GM21447 (cell line): ENCODE measurements around the gene ZNF385D.

ENCODE experiments used
- ATAC-seq: cut with Tn5 transposase; IDR thresholded peaks from one replicate; pipeline ENCODE4 v1.9.1; 2021; ENCODE audit not compliant: unreplicated experiment

ZNF385D gene, protein sequence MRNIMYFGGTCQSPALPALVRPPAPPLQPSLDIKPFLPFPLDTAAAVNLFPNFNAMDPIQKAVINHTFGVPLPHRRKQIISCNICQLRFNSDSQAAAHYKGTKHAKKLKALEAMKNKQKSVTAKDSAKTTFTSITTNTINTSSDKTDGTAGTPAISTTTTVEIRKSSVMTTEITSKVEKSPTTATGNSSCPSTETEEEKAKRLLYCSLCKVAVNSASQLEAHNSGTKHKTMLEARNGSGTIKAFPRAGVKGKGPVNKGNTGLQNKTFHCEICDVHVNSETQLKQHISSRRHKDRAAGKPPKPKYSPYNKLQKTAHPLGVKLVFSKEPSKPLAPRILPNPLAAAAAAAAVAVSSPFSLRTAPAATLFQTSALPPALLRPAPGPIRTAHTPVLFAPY

DNA sequence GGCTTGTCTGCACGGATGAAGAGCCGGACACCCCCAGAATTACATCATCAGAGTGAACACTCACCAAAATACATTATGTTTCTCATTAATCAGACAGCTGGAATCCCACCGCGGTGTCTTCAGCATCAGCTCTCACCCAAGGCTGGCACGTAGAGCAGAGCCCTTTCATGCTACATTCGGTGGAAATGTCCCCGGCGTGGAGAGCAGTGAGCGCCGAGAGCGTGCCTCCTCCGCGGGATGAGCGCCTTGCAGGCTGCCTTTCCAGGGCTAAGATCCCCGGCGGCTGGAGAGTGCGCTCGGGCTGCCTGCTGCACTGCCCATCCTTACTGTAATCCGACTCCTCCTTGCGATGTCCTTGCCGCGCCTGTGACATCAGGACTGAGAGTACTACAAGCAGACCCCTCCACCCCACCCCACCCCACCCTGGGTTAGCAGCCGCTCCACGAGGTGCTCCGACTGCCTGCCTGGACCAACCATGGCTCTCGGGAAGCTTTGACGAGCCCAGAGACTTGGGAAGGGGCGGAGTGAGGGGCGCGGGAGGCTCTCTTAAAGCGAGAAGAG, at the start of gene ZNF385D:
Gene ZNF385D (minus strand): TSS at position 380 of the 561 bp plus-strand sequence. CDS start 294 bp downstream, at position 86.
- no peak for ATAC-seq

DNA sequence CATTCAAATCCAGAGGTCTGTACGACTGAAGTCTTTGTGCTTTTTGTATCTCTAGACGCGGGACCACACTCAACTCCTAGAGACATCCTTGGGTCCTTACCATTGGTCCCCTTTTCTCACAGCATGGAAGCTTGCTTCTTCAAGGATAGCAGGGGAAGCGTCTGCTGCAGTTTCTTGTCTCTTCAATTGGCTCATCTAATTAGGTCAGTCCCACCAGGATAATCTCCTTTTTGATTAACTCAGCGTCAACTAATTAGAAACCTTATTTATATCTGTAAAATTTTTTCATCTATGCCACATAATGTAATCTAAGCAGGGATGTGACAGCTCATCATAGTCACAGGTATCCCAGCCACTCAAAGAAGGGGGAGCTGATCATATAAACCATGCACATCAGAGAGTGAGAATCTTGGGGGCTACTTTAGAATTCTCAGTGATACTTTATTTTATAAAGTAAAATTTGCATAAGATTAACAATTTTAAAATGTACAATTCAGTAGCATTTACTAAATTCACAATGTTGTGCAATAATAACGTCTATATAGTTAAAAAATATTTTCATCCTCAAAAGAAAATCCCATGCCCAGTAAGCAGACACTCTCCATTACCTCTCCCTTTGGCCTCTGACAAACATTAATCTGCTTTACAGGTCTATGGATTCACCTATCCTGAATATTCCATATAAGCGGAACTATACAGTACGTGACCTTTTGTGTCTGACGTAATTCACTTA, 47.5 kb upstream of the ZNF385D start:
- no peak for ATAC-seq

DNA sequence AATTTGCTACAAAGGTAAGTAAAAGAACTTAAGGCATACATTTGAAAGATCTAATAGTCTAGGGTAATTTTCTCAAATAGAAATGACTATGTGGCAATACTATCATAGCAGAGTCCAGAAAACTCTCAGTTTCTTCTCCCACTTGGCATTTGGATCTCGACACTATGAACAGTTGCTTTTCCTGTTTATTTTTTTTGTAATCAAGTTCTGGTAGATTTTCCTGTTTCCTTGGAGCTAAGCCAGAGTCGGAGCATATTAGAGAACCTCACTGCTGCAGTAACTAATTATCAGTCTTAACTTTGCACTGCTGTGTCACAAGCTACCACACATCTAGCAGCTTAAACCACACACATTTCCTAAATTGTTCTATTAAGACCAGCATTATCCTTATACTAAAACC, 44.9 kb upstream of the ZNF385D start:
- no peak for ATAC-seq

DNA sequence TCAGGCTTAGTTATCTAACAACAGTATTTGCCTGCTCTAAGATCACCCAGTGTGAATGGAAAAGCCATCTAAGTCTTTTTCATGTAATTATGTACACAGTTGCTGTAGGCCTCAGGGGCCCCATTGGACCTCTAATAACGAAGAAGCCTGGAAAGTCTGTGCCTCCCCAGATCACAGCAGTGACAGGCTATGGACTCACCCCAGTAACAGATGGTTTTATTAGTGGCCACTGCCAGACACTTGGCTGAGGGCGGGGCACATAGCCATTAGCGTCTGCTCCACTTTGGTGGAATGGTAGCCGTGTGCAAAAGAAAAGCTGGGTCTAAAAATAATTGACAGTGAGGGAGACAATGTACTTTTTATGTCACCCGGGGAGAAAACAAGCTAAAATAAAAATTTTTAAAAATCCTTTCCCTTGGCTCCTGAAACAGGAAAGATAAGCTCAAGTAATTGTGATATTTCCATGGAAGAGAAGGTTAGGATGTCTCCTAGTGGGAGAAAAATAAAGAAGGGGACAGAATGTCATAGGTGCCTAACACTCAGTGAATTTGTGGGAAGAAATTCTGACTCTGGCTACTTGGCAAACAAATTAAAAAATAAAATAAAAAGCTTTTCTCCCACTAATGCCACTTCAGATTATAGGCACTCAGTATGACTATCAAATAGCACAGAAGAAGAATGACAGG, 44.3 kb upstream of the ZNF385D start:
- ATAC-seq: no peak

DNA sequence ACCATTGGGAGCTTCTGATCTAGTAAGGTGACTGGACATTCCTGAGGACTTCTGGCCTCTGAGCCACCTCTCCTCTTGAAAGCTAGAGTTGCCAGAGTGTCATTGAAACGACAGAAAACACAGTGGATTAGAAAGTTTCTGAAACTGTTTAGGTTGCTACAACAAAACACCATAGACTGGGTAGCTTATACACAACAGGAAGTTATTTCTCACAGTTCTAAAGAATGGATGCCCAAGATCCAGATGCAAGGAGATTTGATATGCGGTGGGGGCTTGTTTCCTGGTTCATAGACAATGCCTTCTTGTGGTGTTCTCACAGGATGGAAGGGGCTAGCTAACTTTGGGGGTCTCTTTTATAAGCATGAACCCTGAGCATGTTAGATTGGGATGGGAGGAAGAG, 43.3 kb upstream of the ZNF385D start:
- ATAC-seq: no peak

DNA sequence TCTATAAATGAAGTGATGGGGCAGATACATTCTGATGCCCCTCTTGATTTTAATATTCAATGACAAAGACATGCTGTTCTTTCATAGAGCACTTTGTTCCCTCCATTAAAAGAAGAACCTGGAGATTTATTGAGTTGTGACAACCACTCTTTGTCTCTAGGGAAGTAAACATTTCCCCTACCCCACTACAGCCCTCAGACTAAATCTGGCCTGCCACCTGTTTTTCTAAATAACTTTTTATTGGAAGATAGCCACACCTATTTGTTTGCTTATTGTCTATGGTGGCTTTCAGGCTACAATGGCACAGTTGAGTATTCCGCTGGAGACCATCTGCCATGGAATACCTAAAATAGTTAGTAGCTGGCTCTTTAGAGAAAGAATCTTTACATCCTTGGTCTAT, 41.2 kb upstream of the ZNF385D start:
- ATAC-seq: no peak

DNA sequence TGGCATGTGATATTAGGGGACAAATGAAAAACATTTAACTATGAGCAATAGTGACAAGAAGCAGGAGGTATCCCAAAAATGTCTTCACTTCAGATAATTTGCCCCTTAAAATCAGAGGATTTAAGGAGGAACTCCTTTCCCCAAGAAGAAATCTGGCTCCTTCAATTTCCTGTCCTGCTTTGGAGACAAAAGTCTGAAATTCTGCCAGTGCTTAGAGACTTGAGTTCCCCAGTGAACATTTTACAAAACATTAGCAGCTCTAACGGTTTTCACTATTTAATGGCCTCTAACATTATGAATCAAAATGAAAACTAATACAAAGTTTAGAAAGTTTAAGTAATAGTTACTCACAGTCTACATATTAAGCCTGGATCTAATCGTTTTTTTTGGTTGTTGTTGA, 40.3 kb upstream of the ZNF385D start:
- ATAC-seq: no peak

DNA sequence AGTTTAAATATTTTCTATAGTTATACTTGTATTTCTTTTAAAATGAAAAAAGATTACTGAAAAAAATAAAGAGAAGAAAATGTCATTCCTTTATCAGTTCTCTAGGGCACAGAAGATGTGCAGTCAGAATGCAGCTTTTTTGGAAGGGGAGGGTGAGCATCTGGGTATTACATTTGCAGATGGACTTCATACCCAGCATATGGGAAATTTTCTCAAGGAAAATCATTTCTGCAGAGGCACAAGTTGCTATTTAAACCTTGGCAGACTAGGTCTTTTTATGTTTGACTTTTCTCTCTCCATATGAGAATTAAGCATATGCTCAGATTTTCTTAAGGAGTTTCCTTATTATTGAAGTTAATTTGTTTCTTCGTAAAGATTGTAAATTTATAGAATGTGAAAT, 39.5 kb upstream of the ZNF385D start:
- no peak for ATAC-seq

DNA sequence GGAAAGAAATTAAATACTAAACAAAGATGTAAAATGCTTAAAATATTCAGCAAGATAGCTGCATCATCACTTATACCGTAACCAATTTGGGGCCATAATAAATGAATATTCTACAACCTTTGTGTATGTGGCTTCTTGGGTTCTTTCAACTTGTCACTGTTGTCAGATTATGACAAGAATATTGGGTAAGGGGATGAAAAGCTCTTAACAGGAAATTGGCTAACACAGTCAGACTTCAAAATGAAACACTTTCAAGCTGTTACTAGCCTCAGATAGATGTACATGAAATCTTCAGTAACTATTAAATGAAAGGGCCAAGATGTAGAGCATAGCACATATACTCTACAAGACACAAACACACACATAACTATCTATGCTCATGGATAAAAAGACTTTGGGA, 38.7 kb upstream of the ZNF385D start:
- ATAC-seq: no peak

DNA sequence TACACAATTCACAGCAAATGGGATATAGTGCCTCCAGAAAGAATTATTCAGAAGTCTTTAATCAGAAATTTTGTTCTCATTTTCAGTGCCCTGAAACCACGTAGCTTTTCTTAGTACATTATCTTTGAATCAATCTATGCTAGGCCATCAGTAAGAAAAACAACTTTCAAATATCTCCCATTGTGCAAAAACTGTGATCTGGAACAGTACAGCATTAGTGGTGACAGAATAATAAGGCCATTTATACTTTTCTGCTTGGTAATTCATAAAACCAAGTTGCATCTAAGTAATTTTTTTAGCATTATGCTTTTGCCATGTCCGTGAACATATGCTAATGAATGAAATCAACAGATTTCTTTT, 35.4 kb upstream of the ZNF385D start:
- ATAC-seq: no peak

DNA sequence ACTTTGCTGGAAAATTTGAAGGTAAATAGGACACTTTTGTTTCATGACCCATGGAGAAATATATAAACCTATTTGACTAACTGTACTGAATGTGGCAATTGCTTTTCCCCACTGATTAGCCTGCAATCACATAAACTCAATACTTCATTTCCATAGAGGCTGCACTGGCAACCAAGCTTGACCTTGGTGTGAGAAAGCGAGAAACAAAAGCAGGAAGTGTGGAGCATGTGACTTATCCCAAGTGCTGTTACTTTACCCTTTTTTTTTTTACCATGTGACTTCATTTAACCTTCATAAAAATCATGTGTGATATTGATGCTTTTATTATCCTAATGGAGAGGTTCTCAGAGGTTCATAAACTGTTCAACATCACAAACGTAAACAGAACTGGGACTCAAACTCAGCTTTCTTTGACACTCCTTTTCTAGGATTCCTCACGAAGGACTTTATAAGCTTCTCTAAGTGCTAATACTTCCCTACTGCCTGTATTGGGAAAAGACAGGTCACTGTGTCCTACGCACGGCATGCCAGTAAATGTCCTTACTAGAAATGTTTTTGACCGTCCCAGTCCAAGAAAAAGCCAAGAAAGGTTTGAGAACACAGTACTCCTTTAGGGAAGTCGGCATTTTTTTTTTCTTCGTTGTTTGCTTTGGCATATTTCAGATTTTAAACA, 34.9 kb upstream of the ZNF385D start:
- no peak for ATAC-seq

DNA sequence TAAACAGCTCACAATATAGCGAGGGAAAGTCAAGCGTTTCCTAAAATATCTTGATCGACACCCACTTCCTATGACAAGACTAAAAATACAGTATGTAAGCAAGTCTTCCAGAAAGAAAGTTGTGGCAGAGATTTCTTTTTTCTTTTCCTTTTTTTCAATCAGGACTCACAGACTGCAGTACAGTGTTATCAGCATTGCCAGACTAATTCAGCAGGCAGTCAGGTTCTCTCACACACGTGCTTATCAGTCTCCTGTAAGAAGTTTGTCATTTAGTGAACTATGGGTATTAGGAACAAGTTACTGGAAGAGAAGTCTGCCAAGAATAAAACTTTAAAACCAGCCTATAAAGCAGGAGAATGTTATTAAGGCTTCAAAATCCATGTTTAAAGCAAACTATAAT, 32.8 kb upstream of the ZNF385D start:
- ATAC-seq: no peak

DNA sequence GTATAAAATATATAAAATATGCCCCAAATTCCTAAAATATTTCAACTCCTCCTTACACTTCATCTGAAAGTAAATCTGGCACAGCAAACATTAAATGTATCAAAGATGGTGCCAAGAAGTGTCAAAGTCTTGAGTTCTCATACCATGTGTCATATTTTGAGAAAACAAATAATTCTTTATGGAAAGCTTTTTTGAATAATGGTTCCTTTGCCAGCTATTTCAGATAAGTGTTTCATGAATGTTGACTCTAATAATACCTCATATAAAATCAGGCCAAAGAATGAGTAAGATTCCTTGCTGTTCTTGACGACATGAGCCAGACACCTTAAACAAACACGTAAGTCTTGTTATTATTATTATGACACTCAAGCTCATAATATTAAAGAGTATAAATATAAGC, 30.3 kb upstream of the ZNF385D start:
- no peak for ATAC-seq

DNA sequence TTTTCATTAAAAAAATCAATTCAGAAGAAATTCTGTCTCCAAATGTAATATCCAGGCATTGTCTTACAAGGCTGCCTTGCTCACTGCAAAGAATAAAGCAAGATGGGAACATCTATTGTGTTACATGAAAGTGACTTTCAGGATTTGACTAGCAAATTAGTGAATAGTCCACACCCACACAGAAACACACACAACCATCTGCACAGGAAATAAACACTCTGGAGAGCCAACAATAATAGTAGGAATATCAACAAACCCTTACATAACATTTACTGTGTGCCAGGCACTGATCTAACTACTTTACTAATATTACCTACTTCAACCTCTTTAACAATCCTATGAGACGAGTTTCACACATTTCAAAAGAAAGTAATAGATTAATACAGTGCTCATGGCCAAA, 28.9 kb upstream of the ZNF385D start:
- no peak for ATAC-seq

DNA sequence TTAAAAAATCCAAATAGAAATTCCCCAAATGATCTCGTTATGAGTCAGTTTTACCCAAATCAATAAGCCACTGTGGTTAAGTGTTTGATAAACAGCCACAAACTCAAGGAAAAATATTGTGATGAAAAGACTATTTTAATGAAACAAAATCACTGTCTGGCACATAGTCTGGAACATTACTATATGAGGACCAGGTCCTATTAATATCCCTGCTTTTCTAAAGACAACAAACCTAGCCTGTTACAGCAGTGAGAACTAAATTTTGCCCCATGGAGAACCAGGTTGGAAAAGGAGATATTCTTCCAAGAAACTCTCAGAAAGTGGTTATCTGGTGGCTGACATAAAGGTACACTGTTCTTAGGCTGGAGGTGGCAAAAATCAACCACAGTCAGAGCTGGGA, 27.7 kb upstream of the ZNF385D start:
- no peak for ATAC-seq

DNA sequence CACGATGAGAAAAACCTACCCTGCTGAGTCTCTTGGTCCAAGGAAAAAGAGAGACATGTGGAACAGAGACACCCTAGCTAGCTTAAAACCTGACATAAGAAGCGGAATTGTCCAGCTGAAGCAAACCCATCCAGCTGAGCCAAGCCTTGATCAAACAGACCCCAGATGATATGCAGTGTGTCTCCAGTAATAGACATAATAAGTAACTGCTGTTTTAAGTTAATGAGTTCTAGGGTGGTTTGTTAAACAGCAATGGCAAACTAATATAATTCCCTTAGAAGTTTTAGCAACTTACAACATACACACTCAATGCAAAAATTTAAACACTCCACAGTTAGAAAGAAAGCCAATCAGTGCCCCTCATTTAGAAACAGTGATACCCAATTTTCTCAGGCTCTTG, 26.8 kb upstream of the ZNF385D start:
- no peak for ATAC-seq

DNA sequence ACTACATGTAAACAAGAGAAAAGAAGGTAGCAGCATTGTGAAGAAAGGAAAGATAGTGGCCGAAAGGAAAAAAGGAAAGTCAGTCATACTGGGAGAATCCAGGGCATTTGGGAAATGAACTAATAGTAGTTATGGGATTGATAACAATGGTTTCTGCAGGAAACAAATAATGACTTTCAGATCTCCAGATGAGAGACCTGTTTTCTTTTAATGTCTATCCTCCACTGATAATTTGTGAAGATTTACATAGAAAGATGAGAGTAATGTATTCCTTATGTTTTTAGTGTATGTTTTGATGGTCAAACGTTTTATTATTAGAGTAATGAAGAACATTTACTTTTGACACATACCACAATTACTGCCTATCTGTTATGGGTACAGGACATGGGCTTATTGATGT, 15.0 kb upstream of the ZNF385D start:
- ATAC-seq: no peak

DNA sequence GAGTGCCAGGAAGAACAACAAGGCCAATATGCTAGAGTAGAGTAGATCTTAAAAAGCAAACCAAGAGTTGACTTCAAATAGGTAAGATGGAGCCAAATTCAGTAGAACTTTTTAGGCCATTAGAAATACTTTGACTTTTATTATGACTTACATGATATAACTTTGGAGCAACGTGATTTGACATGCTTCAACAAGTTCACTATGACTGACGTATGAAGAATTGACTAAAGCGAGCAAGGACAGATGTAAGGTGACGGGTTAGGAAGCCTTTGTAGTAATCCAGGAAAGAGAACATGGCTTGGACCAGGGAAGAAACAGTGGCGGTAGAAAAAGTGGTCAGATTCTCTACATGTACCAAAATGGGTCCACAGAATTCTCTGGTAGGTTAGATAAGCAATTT, 4.9 kb upstream of the ZNF385D start:
- no peak for ATAC-seq

DNA sequence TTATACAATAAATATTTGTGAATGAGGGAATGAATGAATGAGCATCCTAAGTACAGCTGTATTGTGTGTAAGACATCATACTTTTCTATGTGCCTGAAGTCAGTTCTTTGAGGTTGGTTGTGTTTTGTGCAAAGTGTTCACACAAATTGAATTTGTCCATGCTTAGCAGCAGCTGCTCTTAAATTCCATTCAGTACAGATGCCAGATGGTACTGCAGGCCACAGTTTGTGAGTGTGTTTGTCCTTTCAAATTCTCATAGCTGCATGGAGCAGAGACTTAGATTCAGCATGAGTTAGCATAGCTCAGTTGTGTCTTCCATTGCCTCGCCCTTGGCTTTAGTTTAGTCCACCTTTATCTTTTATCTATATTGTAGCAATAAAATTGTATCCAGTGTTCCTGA, 3.8 kb upstream of the ZNF385D start:
- no peak for ATAC-seq

DNA sequence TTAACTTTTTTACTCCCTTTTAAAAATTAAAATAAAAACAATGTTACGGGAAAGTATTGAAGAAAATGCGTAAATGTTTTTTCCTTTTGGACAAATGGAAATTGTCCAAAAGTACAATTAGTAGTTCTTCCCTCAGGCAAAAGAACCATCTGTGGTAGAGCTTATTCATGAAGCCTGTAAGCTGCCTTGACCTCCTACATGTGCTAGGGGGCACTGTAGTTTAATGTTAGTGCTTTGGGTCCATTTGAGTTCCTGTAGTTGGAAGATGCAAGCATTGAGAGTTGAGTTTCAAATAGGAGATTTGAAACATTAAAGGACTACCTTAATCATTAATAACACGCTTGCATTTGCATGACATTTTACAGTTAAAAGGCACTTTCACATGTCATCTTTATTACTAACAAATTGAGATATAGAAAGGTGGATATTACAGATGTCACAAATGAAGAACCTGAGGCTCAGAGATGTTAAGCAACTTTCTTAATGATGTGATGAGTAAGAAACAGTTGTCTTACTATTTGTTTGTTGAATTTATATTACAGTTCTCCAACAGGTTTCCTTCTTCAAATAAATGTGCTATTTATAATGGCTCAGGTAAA, 1.8 kb upstream of the ZNF385D start:
- no peak for ATAC-seq

DNA sequence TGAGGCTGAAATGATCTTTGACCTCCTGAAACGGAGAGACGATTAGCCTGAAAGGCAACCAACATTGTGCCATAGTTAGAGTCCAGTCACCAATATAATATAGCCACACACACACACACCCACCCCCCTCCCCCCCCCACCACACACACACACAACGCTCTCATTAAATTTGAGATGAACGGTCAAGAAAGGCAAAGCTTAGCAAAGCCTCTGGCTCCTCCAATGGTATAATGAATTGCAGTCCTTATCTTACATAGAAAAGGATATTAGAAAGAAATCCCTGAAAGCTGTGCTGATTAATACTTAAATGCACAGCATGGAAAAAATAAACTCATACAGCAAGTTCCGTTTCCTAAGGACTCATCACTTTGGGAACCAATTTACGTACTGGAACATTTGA, 876 bp upstream of the ZNF385D start:
- ATAC-seq: no peak
